Measurements from ENCODE around the gene ANK3. TPM values are rescaled to one million over a fixed set of nuclear protein-coding genes. Genes with fewer than 3 reads are reported as not detected.

ANK3 gene
- total and polyA plus RNA-seq, 2 donors (not counting 3 experiments of a cell fraction or from before 2014, with no cell fraction given): 0.88 to 8.5 TPM

DNA sequence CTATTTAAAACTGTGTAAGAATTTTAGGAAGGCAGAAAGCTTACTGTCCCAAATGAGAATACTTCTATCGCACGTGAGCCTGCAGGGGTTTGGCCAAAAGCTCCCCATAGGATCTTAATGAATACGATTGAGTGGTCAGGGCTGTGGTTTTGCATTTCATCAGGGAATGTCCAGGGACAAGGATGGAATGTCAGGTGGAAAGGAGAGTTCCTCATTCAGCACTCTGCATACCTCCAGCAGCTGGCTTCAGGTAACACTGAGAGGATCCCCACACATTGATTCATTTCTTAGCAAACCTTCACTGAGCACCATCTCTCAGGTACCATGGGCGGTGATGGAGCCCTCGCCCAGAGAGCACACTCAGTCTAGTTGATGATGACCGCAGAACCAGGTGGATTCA, 27.2 kb downstream of the ANK3 start:
- Histone ChIP-seq H3K27ac (ENCODE audit: insufficient read depth, low read depth, low read length) (no peak overlapping the region), H3K36me3 (ENCODE audit: control insufficient read depth in 2 of 2, extremely low read depth in 1 of 2, insufficient read depth in 2 of 2, low read length in 2 of 2) (no peaks in the 10 kb centered on the region), H3K4me2 (ENCODE audit: insufficient read depth, low read length) (no peak overlapping the region), H3K4me1 (ENCODE audit: control insufficient read depth, extremely low read depth, insufficient read depth, low read length) (no peaks in the 10 kb centered on the region), H3K9me1 (replicated peaks; ENCODE audit: control insufficient read depth, extremely low read depth, insufficient read depth, low read length) (no peaks in the 10 kb centered on the region), H3K9ac (replicated peaks; ENCODE audit: extremely low read depth, insufficient read depth, low read length) (no peak overlapping the region), H3K27me3 (ENCODE audit: control insufficient read depth in 2 of 2, insufficient read depth in 2 of 2, low read length in 2 of 2) (no peaks in the 10 kb centered on the region), H4K20me1 (replicated peaks; ENCODE audit: control insufficient read depth, extremely low read depth, insufficient read depth, low read length) (no peaks in the 10 kb centered on the region), H3K79me2 (ENCODE audit: control insufficient read depth, insufficient read depth, low read length) (no peaks in the 10 kb centered on the region), H3K9me3 (replicated peaks; ENCODE audit: control insufficient read depth, insufficient read depth, low read length) (no peaks in the 10 kb centered on the region), H3K4me3 (replicated peaks in 1 of 3; ENCODE audit: insufficient read depth in 1 of 3, low read depth in 1 of 3, low read length in 3 of 3) (no peak overlapping the region), H2AFZ (ENCODE audit: low read depth, low read length) (no peak overlapping the region)
- intact Hi-C loops (cut with micrococcal nuclease) (no loop called here), dilution Hi-C loops (cut with MboI; ENCODE audit: extremely low pct_ligation_motif_present, low sequenced_read_pairs) (no loop called here)
- ChIA-PET POLR2A (no interaction called here), CTCF (interaction anchor here (1.3 to 1.4 kb wide), 2 partner anchors 12 to 47 kb away, joined by 3 read pairs; no protein-coding TSS in a partner anchor)
- BruUV-seq (replicated peaks): no TSS peak
- TF ChIP-seq POLR2A (IDR thresholded peaks at IDR 0.05; ENCODE audit: low read depth, low read length) (no peak), JUN (IDR thresholded peaks at IDR 0.05; ENCODE audit: borderline replicate concordance, insufficient read depth, insufficient read length, low read depth) (no peak), FOS (IDR thresholded peaks at IDR 0.05; ENCODE audit: borderline replicate concordance, insufficient read depth, low read length) (no peak), GATA2 (IDR thresholded peaks at IDR 0.05; ENCODE audit: insufficient read depth, insufficient read length, low read depth, low read length) (no peak), POLR2AphosphoS5 (IDR thresholded peaks at IDR 0.05; ENCODE audit: insufficient read depth, low read depth, low read length) (no peak), EZH2 (IDR thresholded peaks at IDR 0.05; ENCODE audit: borderline replicate concordance, low read depth, low read length, severe bottlenecking) (no peak), MYC (IDR thresholded peaks at IDR 0.05; ENCODE audit: low read depth, low read length) (no peak)
- TF ChIP-seq, protein P1, sequence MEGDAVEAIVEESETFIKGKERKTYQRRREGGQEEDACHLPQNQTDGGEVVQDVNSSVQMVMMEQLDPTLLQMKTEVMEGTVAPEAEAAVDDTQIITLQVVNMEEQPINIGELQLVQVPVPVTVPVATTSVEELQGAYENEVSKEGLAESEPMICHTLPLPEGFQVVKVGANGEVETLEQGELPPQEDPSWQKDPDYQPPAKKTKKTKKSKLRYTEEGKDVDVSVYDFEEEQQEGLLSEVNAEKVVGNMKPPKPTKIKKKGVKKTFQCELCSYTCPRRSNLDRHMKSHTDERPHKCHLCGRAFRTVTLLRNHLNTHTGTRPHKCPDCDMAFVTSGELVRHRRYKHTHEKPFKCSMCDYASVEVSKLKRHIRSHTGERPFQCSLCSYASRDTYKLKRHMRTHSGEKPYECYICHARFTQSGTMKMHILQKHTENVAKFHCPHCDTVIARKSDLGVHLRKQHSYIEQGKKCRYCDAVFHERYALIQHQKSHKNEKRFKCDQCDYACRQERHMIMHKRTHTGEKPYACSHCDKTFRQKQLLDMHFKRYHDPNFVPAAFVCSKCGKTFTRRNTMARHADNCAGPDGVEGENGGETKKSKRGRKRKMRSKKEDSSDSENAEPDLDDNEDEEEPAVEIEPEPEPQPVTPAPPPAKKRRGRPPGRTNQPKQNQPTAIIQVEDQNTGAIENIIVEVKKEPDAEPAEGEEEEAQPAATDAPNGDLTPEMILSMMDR (IDR thresholded peaks at IDR 0.05; ENCODE audit: extremely low read depth in 1 of 2, insufficient read depth in 1 of 2, low read depth in 1 of 2, low read length in 2 of 2): no peak
- TF ChIP-seq, protein P2, sequence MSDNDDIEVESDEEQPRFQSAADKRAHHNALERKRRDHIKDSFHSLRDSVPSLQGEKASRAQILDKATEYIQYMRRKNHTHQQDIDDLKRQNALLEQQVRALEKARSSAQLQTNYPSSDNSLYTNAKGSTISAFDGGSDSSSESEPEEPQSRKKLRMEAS (IDR thresholded peaks at IDR 0.05; ENCODE audit: insufficient read depth, insufficient read length): no peak
- DNase-seq (ENCODE audit: low read depth, low spot score) (no peak), FAIRE-seq (no peak)
